OCI-M1 (cell line): ENCODE measurements around the gene TBC1D24.

ENCODE experiments used
- DNase-seq: peaks from one replicate; lab custom pipeline; 2025; lab: John Stamatoyannopoulos, UW

TBC1D24 gene

GRCh38 chr16:2482708-2483534 is 8.0 kb downstream of the TBC1D24 start:
- DNase-seq: no peak

GRCh38 chr16:2483939-2484897 is 9.3 kb downstream of the TBC1D24 start:
- no peak for DNase-seq

GRCh38 chr16:2484898-2485508 is 10.1 kb downstream of the TBC1D24 start:
- DNase-seq: no peak

DNA sequence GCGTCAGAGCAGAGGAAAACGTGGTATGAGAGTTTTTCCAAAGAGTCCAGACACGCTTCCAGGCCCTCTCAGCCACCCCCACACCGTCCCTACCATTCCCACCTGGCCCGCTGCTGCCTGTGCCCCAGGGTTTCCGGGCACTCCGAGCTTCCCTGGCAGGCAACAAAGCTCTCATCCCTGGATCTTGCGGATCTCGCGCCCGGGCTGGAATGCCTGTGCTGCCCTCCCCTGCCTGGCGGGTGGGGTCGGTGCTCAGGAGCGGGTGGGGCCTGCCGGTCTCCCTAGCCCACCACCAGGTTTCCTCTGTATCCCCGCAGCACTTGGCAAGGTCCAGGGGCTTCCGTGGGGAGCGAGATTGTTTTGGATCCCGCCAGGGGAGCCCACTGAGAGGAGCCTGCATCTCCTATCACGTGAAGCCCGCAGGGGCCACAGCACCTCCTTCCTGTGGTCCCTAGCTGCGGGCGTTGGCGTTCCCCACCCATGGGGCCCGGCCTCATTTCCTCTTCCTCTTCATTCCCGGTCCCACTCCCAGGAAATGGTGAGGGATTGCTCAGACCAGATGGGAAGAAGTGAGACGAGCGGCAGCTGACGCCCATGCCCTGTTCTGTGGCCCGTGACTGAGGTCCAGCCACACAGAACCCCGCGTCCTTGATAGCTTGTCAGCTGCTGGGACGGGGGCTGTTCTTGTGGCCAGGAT is 11.0 kb downstream of the TBC1D24 start:
- no peak for DNase-seq

GRCh38 chr16:2486645-2487516 is 12.0 kb downstream of the TBC1D24 start:
- DNase-seq: no peak

DNA sequence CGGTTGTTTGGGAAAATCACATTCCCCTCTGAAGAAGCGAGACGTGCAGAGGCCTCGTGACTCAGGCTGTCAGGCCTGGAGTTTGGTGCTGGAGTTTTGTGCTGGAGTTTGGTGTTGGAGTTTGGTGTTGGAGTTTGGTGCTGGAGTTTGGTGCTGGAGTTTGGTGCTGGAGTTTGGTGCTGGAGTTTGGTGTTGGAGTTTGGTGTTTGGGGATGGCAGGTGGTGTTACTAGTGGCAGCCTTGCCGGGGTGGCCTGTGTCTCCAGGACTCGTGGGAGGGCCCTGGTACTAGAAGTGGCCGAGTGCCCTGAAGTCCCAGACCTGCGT is 12.6 kb downstream of the TBC1D24 start:
- DNase-seq: no peak

- DNase-seq: peak; percentile 74
Measured at GRCh38 chr16:2487903-2488531, 13.1 kb downstream of the TBC1D24 start.

- no peak for DNase-seq
Measured at GRCh38 chr16:2489581-2489980, 14.7 kb downstream of the TBC1D24 start.

DNA sequence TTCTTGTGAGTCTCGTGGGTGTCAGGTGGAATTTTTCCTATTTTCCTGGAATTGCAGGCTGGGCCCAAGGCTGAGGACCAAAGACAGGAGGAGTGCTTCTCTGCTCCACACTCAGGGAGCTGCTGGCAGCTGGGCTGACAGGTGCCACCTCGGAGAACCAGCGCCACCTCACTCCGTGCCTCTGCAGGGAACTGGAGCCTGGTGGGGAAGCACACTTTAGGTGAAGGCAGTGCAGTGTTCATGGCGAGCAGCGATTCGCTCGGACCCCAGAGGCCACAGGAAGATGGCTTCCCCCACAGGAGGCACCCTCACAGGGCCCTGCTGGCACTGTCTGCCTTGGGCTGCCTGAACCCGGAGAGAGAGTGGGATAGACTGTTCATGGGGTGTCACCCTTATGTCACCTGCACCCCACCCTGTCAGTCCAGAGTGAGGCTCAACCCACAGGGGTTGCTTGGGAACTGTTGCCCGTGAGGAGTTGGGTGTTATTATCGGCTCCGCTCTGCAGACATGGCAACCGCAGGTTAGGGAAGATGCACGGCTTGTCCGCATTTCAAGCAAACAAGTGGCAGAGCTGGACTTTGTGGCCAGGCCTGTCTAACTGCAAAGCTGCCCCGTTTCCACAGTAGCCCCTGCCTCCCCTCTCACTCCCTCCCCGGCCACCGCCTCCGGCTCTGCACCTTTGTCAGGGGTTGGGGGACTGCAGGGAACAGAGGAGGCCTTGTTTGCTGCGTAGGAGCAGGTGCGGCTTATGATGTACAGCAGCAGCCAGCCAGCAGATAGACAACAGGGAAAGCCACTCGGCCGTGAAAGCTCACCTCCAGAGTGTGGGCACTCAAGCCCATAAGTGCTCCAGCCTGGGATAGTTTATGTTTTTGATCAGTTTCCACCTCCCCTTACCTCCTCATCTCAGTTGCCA is 15.5 kb downstream of the TBC1D24 start:
- DNase-seq: no peak

DNA sequence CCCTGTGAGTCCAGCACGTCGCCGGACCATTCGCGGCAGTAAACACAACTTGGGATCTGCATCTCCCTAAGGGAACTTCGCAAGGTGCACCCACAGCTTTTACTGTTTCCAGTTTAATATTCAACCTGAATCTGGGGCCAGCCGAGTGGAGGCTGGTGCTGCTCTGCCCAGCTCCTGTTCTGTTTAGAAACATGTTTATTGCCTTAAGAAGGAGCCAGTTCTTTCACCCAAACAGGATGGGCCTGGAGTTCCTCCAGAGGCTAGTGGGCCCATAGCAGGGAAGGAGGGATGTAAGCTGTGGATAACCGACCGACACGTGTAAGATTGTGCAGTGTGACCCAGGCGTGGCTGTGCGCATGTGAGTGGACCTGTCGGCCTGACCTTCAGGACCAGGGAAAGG is 17.4 kb downstream of the TBC1D24 start:
- no peak for DNase-seq

DNA sequence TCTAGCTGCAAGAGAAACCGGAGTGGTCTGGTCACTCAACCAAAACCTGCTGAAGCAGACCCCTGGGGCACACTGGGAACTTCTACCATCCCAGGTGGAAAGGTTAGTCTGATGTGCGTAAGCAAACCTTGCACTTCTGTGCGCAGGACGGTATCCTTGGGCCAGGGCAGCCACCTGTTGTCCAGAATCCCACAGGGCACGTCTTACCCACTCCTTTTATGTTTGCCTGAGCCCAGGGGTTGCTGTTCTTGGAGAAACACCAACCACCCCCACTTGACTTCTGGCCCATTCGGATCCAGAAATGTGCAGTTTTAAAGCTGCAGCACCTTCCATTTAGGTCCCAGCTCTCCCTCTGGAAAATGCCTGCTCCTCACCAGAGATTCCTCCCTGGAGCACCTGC is 18.7 kb downstream of the TBC1D24 start:
- no peak for DNase-seq

DNA sequence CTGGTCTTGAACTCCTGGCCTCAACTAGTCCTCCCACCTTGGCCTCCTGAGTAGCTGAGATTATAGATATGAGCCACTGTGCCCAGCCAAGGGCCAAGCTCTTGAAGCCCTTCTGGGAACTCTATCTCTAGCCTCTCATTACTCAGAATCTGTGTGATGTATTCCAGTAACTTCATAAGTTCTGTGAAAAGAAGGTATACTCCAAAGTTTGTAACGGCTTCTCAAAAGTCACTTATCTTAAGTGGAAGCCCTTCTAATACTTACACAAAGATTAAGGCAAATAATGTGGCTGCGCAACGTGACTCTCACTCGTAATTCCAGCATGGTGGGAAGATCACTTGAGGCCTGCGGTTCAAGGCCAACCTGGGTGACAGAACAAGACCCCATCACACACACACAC is 19.7 kb downstream of the TBC1D24 start:
- peak; percentile 28 for DNase-seq

DNA sequence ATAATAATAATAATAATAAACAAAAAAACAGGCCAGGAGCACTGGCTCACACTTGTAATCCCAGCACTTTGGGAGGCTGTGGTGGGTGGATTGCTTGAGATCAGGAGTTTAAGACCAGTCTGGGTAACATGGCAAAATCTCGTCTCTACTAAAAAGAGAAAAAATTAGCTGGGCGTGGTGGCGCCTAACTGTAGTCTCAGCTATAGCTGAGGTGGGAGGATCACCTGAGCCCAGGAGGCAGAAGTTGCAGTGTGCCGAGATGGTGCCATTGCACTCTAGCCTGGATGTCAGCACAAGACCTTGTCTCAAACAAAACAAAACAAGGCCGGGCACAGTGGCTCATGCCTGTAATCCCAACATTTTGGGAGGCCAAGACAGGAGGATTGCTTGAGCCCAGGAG is 20.1 kb downstream of the TBC1D24 start:
- DNase-seq: no peak

DNA sequence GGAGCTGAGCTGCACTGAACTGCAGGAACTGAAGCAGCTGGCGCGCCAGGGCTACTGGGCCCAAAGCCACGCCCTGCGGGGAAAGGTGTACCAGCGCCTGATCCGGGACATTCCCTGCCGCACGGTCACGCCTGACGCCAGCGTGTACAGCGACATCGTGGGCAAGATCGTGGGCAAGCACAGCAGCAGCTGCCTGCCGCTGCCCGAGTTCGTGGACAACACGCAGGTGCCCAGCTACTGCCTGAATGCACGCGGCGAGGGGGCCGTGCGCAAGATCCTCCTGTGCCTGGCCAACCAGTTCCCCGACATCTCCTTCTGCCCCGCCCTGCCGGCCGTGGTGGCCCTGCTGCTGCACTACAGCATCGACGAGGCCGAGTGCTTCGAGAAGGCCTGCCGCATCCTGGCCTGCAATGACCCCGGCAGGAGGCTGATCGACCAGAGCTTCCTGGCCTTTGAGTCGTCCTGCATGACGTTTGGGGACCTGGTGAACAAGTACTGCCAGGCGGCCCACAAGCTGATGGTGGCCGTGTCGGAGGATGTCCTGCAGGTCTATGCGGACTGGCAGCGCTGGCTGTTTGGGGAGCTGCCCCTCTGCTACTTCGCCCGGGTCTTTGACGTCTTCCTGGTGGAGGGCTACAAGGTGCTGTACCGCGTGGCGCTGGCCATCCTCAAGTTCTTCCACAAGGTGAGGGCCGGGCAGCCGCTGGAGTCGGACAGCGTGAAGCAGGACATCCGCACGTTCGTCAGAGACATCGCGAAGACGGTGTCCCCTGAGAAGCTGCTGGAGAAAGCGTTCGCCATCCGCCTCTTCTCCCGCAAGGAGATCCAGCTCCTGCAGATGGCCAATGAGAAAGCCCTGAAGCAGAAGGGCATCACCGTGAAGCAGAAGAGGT is 21.5 kb downstream of the TBC1D24 start:
- DNase-seq: no peak

GRCh38 chr16:2497116-2497630 is 22.2 kb downstream of the TBC1D24 start:
- no peak for DNase-seq

DNA sequence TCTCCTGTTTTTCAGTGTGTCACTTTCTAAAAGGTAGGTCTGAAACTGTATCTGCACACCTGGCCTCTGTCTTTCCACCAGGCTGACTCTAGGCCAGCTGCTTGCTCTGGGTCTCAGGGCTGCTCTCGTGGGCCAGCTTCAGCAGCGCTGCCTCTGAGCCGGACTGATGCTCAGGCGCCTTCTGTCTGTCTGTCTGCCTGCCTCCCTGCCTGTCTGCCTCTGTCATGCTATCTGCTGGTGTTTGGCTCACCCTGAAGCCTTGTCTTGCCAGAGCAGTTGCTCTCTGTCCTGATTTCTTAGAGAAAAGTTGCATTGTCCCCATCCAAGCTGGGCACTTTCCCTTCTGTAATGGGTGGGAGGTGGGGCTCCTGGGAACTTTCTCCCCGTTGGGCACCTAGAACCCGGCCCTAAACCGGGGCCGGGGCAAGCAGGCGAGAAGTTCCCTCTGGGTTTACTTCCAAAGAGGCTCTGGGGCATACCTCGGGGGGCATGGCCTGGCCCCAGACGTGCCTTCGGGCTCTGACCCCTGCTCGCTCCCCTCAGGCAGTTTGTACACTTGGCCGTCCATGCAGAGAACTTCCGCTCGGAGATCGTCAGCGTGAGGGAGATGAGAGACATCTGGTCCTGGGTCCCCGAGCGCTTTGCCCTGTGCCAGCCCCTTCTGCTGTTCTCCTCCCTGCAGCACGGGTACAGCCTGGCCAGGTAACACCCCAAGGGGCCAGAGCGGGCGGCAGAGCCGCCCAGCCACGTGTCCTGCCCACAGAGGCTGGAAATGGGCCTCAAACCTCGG is 23.0 kb downstream of the TBC1D24 start:
- DNase-seq: no peak

GRCh38 chr16:2498531-2499253 is 23.8 kb downstream of the TBC1D24 start:
- DNase-seq: no peak
